HG02938 (cell line): Measurements from ENCODE around the gene LHPP.
A peak's percentile ranks its signal among the peaks of the same experiment; 100 is the strongest.

ENCODE experiments used
- ATAC-seq: cut with Tn5 transposase; IDR thresholded peaks from one replicate; pipeline ENCODE4 v1.9.1; 2021; ENCODE audit warnings: mild to moderate bottlenecking, moderate library complexity; ENCODE audit not compliant: unreplicated experiment

LHPP gene

GRCh38 chr10:124636271-124636995 lies 174.8 kb downstream of the LHPP start:
- ATAC-seq, result no peak

- ATAC-seq, result no peak
These were observed 175.6 kb downstream of the LHPP start for GRCh38 chr10:124637091-124637700.

GRCh38 chr10:124637746-124638145 lies 176.1 kb downstream of the LHPP start:
- no peak for ATAC-seq

DNA sequence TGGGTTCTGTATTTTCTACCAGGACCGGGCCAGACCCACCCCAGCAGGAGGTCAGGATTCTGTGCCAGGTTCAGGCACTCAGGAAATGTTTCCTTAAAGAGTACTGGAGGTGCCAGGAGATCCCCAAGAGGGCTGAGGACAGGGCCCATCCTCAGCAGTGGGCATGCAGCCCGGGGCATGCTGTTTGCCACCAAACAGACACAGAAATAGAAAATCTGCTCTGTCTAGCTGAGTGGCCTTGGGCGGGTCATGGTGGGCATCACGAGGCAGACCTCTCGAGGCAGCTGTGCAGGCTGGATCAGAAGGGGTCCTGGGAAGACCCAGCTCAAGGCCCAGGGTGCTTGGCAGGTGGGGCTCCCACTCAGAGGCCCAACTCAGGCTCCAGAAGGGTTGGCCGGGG lies 177.6 kb downstream of the LHPP start:
- ATAC-seq, result no peak

DNA sequence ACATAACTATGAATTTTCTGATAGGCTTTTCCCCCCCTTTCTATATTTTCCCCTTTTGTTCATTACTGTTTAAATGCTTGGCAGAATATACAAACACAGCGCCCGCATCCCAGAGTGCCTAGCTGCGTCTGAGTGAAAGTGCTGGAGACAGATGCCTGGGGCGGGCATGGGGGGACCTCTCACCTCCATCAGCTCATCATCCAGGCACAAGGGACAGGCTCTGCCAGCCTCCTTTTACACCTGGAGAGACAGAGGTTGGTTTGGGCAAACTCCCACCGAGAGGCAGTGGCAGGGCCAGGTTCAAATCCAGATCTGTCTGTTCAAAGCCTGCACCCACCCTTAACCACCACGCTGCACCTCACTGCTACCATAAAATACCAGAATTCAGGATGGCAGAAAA lies 178.0 kb downstream of the LHPP start:
- ATAC-seq, result no peak

GRCh38 chr10:124640056-124640455 lies 178.4 kb downstream of the LHPP start:
- no peak for ATAC-seq

GRCh38 chr10:124640538-124641231 lies 179.1 kb downstream of the LHPP start:
- ATAC-seq, result peak; percentile 40

GRCh38 chr10:124641282-124642087 lies 179.9 kb downstream of the LHPP start:
- peak; percentile 44 for ATAC-seq

DNA sequence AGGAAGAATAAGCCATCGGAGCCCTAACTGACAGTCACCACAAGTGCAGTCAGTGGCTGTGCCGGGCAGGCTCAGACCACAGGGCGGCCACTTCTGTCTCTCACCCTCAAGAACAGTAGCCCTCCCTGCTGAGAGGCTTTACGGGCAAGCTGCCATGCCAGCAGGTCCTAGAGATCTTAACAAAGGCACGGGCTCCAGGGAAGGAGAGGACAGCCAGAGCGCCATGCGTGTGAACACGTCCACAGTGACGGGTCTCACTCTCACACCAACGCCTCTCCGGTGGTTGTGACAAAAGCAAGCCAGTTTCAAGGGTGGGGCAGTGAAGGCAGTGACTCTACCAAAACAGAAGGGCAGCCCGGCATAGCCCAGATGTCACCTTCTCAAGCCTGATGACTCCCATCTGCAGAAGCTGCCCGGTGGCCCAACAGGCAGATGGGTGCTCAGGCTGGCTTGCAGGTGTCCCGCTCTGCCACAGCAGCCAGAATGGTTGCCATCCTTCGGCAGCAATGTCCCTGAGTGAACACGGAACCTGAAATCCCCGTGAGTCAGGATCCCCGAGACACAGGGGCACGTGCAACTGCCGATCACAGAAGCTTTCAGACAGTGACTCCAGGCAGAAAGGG lies 180.6 kb downstream of the LHPP start:
- ATAC-seq, result no peak

GRCh38 chr10:124643330-124644009 lies 181.8 kb downstream of the LHPP start:
- no peak for ATAC-seq

DNA sequence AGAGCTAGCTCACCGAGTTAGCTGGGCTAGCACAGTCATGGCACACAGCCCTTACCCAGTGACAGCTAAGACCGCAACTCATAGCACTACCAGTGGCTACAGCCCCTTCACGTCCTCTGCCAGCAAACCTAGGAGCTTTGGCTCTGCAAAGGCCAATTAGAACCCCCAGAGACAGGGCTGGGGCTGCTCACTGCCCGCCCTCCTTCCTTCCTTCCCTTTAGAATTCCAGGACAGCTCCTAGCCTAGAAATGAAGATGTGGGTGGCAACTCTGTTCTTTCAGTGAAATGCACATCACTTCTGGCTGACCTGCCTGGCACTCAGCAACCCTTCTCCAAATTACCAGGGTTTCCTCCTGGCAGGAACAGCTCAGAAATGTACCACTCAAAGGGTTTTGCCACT lies 182.6 kb downstream of the LHPP start:
- ATAC-seq, result no peak

DNA sequence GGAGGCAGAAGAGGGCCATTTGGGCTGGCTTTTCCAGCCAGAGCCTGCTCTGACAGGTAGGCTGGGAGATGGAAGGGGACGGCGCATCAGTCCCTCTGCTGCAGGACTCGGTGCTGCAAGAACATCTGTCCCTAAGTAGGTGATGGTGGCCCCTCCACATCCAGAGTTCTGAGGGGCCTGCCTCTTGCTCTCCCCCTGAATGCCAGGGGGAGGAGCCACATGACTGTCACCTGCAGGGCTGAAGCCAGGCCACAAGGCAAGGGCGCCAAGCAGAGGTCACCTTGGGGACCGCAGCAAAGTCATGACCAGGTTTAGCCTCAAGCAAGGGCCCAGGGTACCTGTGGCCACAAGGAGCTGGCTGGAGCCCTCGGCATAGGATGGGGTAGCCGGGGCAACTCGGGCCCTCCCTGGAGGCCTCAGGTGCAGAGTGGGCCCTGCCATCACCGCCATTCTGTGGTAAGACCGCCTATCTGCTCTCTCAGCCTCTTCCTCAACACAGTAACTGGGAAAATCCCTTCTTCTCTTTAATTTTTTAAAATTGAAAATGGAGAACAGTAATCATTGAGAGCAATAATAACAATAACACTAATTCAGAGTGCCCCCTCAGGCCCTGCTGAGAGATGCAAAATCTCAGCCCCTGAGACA lies 183.3 kb downstream of the LHPP start:
- ATAC-seq, result no peak

- no peak for ATAC-seq
These were observed 184.0 kb downstream of the LHPP start for GRCh38 chr10:124645467-124646095.

- ATAC-seq, result no peak
These were observed 185.1 kb downstream of the LHPP start for GRCh38 chr10:124646483-124647352.

- peak; percentile 55 for ATAC-seq
These were observed 186.0 kb downstream of the LHPP start for GRCh38 chr10:124647421-124648130.

DNA sequence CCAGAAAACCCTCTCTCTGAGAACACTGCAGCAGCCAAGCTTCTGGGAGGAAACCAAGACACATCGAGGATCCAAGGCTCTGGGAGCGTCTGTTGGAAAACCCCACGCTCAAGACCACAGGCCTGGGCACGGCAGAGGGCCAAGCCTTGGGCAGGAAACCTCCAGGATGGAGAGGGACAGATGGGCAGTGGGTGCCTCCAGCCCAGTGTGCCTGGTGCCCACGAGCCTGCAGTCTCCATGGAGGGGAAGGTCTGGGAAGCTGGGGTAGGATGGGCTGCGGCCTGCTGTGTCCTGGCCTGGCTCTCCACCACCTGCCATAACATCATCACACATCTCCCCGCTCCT lies 186.5 kb downstream of the LHPP start:
- no peak for ATAC-seq

GRCh38 chr10:124648738-124649137 lies 187.1 kb downstream of the LHPP start:
- ATAC-seq, result no peak

- ATAC-seq, result no peak
These were observed 187.6 kb downstream of the LHPP start for GRCh38 chr10:124649214-124649613.
